Heart right ventricle (tissue), 16 donors: ENCODE measurements around the gene TTLL1. TPM values are rescaled to one million over a fixed set of nuclear protein-coding genes. Genes with fewer than 3 reads are reported as not detected.

Experiments
- ATAC-seq, 8 donors: fragments of 200-7000 bp; cut with Tn5 transposase; one replicate each; pipeline ENCODE4 v1.9.1; 2020; ENCODE audit warnings: mild to moderate bottlenecking in 8 of 8, moderate library complexity in 8 of 8, moderate number of reproducible peaks in 1 of 8
- DNase-seq, 2 donors: peaks; one replicate each; pipeline ENCODE4 v3.0.0-alpha.2; 2020
- H3K27ac ChIP-seq, 10 donors: fragments of 200-600 bp; sonication (generic) in 2 of 10; one replicate each; pipeline versions ENCODE4 v1.5.0 to v1.8.0; 2020 to 2022; ENCODE audit warnings: mild to moderate bottlenecking in 3 of 10
- H3K27me3 ChIP-seq, 7 donors: fragments of 200-600 bp; one replicate each; pipeline ENCODE4 v1.8.0; 2021 to 2022; ENCODE audit warnings: mild to moderate bottlenecking in 2 of 7
- H3K36me3 ChIP-seq, 9 donors: fragments of 200-600 bp; sonication (generic) in 1 of 9; one replicate each; pipeline versions ENCODE4 v1.5.0 to v1.8.0; 2020 to 2022; ENCODE audit warnings: mild to moderate bottlenecking in 2 of 9
- H3K4me1 ChIP-seq, 9 donors: fragments of 200-600 bp; sonication (generic) in 1 of 9; one replicate each; pipeline versions ENCODE4 v1.5.0 to v1.8.0; 2020 to 2022; ENCODE audit warnings: mild to moderate bottlenecking in 4 of 9
- H3K4me3 ChIP-seq, 10 donors: fragments of 200-600 bp; sonication (generic) in 2 of 10; one replicate each; pipeline versions ENCODE4 v1.5.0 to v1.8.0; 2020 to 2022; ENCODE audit warnings: mild to moderate bottlenecking in 7 of 10, moderate library complexity in 2 of 10
- H3K9me3 ChIP-seq, 11 donors: fragments of 200-600 bp in 10 of 11; sonication (generic) in 2 of 11; one replicate each; pipeline versions ENCODE4 v1.5.0 to v1.8.0; 2013 to 2022; ENCODE audit warnings: mild to moderate bottlenecking in 2 of 11, control low read depth in 1 of 11, moderate library complexity in 1 of 11
- CTCF ChIP-seq, 9 donors: fragments of 200-600 bp; sonication (generic) in 2 of 9; IDR thresholded peaks; one replicate each; pipeline versions ENCODE4 v1.5.0 to v1.8.0; 2021 to 2022; ENCODE audit warnings: antibody characterized with exemption in 9 of 9, mild to moderate bottlenecking in 5 of 9, moderate library complexity in 1 of 9
- WGBS, 2 donors: extraction: QIAGEN DNeasy Blood & Tissue Kit; methylation state at CpG; one replicate each; pipeline ENCODE4 v1.1.7; 2013; ENCODE audit warnings: inconsistent platforms in 1 of 2; 5-methylcytosine and 5-hydroxymethylcytosine counted together
- intact Hi-C, 10 donors: fragments of 100-400 bp; cut with DNase I; formaldehyde crosslinking; loops; one replicate each; pipeline versions ENCODE4 v1.11.1 to v1.14.2; 2022
- polyA plus RNA-seq, 2 donors: library from polyadenylated mRNA; stranded (reverse); fragments of 200-250 nt; gene quantifications; one replicate each; pipeline ENCODE4 v1.2.3, GENCODE V29; 2013
- total RNA-seq, 10 donors: library from RNA; stranded (reverse); fragmentation: NEBNext Ultra II Directional in 3 of 10; extraction: Animal tissue kit (Norgen Biotek cat#: 25700) in 3 of 10; gene quantifications; one replicate each; pipeline versions ENCODE4 v1.2.1 to v1.2.4, GENCODE V29; 2021 to 2023
- donor health status: Arrhythmogenic right ventricular cardiomyopathy.
- donor health status: ischemic (EF 13 %, LVEDD 7.1; RV severe dilation, severe dysfunction).
- donor health status: healthy with polysubstance abuse.
- donor health status: DM: no; HTN: yes; CAD: no.
- donor health status: DM: no; HTN: no; CAD: no.
- donor health status: ischemic (EF 25% LVEDD 6.9; RV normal size, moderate dysfunction).
- donor health status: ischemic (EF 25% LVEDD 5.7; RV mildly dilated, moderate dysfunction).
- donor health status: healthy.
- donor health status: DM: yes; HTN: yes; CAD: no.
- donor health status: Ischemic cardiomyopathy.
- donor health status: ischemic (EF 35%, LVEDD 5.7; RV mildly dilated, moderate dysfunction).
- donor health status: nonischemic (EF 11% LVEDD 7.7; RV severe dilation, severe dysfunction).
- donor health status: DM: yes; HTN: yes; CAD: no.
- donor health status: PGD.
- donor health status: ischemic (EF 29% LVEDD 5.4; RV normal size, mild dysfunction).
- donor health status: nonischemic (EF 23%, LVEDD 6.1; RV moderate dilation, normal function).

The TTLL1 gene
- total and polyA plus RNA-seq, 12 donors: 4.5 to 14.5 (median 10.6) TPM

GRCh38 chr22:43134553-43134952, 45.4 kb upstream of the TTLL1 start:
- 97 to 100% methylated on average over 4 of the region's 4 CpGs for WGBS, 2 donors
- no peaks in the 10 kb centered on the region for H3K27me3 ChIP-seq
- peaks cover 0 to 89% (median 25%) of the 10 kb centered on the region in 9 donors for H3K36me3 ChIP-seq
- no peaks in the 10 kb centered on the region for H3K9me3 ChIP-seq
- ATAC-seq (no peak), DNase-seq (no peak)
- no peak for TF ChIP-seq CTCF (IDR thresholded peaks at IDR 0.05)
- intact Hi-C loops: loop anchor here in 1 of 10 donors (5.0 kb wide), 1 partner anchor 1852 kb away; no protein-coding TSS in a partner anchor
- H3K27ac ChIP-seq: no peak overlapping the region
- peaks cover 0 to 37% (median 28%) of the 10 kb centered on the region in 9 donors for H3K4me1 ChIP-seq
- H3K4me3 ChIP-seq: no peak overlapping the region

- intact Hi-C loops: loop anchor here in 1 of 10 donors (5.0 kb wide), 1 partner anchor 1851 kb away; no protein-coding TSS in a partner anchor
- ATAC-seq: no peak
- no peak for DNase-seq
- no peaks in the 10 kb centered on the region for H3K27me3 ChIP-seq
- no peaks in the 10 kb centered on the region for H3K9me3 ChIP-seq
- 86 to 93% methylated on average over 9 of the region's 9 CpGs for WGBS, 2 donors
- no peak overlapping the region for H3K27ac ChIP-seq
- peaks cover 0 to 77% (median 16%) of the 10 kb centered on the region in 9 donors for H3K36me3 ChIP-seq
- H3K4me1 ChIP-seq: peaks cover 0 to 43% (median 28%) of the 10 kb centered on the region in 9 donors
- no peak for TF ChIP-seq CTCF (IDR thresholded peaks at IDR 0.05)
- no peak overlapping the region for H3K4me3 ChIP-seq
These were observed 44.2 kb upstream of the TTLL1 start for GRCh38 chr22:43133401-43133800.

- Histone ChIP-seq H3K36me3 (peaks cover 0 to 62% (median 8%) of the 10 kb centered on the region in 9 donors), H3K27ac (peak overlapping the region in 6 of 10 donors; percentile 23 to 62 (median 42)), H3K4me3 (no peak overlapping the region), H3K4me1 (peaks cover 0 to 45% (median 24%) of the 10 kb centered on the region in 9 donors), H3K27me3 (no peaks in the 10 kb centered on the region), H3K9me3 (no peaks in the 10 kb centered on the region)
- intact Hi-C loops: loop anchor here in 1 of 10 donors (5.0 kb wide), 1 partner anchor 1850 kb away; no protein-coding TSS in a partner anchor
- 56 to 65% methylated on average over 17 of the region's 17 CpGs for WGBS, 2 donors
- DNase-seq: peak; percentile 39 to 47
- ATAC-seq: peak; percentile 35 to 65 (median 59)
- no peak for TF ChIP-seq CTCF (IDR thresholded peaks at IDR 0.05)
These were observed 42.7 kb upstream of the TTLL1 start for GRCh38 chr22:43131773-43132501.

- Histone ChIP-seq H3K4me1 (peaks cover 0 to 40% (median 14%) of the 10 kb centered on the region in 9 donors), H3K27me3 (no peaks in the 10 kb centered on the region), H3K9me3 (no peaks in the 10 kb centered on the region), H3K4me3 (no peak overlapping the region), H3K36me3 (peaks cover 0 to 40% (median 4%) of the 10 kb centered on the region in 9 donors), H3K27ac (no peak overlapping the region)
- ATAC-seq (no peak), DNase-seq (no peak)
- no peak for TF ChIP-seq CTCF (IDR thresholded peaks at IDR 0.05)
- 70 to 78% methylated on average over 16 of the region's 16 CpGs for WGBS, 2 donors
- intact Hi-C loops: loop anchor here in 1 of 10 donors (5.0 kb wide), 1 partner anchor 1847 kb away; no protein-coding TSS in a partner anchor
These were observed 40.5 kb upstream of the TTLL1 start for GRCh38 chr22:43129426-43130425.
